GM19397 (cell line): Measurements from ENCODE around the gene HSFX3.
"Not testable (repeated sequence)": the region's sequence is repeated elsewhere in the genome, so short reads cannot be mapped to it uniquely, and the experiment has no call there.

Experiments used
- ATAC-seq: cut with Tn5 transposase; IDR thresholded peaks from one replicate; pipeline ENCODE4 v1.9.1; 2021; ENCODE audit warnings: mild to moderate bottlenecking, moderate library complexity; ENCODE audit not compliant: unreplicated experiment

Gene HSFX3

DNA sequence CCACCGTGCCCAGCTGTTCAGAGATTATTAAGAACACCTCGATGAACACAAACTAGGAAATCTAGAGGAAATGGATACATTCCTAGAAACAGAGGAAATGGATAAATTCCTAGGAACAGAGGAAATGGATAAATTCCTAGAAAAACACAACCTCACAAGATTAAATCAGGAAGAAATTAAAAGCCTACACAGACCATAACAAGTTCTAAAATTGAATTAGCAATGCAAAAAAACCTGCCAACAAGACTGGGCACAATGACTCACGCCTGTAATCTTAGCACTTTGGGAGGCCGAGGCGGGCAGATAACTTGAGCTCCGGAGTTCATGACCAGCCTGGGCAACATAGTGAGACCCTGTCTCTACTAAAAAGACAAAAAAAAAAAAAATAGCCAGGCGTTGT is 31.5 kb downstream of the HSFX3 start:
- no peak for ATAC-seq

DNA sequence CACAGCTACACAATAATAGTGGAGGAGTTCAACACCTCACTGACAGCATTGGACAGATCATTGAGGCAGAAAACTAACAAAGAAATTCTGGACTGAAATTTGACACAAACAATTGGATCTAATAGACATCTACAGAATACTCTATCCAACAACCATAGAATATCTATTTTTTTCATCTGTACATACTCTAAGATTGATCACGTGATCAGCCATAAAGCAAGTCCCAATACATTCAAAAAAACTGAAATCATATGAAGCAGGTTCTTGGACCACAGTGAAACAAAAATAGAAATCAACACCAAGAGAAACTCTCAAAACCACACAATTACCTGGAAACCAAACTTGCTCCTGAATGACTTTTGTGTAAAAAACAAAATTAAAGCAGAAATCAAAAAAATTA is 32.4 kb downstream of the HSFX3 start:
- ATAC-seq: no peak

- ATAC-seq: no peak
Measured at GRCh38 chrX:149516604-149517003, 33.1 kb downstream of the HSFX3 start.

DNA sequence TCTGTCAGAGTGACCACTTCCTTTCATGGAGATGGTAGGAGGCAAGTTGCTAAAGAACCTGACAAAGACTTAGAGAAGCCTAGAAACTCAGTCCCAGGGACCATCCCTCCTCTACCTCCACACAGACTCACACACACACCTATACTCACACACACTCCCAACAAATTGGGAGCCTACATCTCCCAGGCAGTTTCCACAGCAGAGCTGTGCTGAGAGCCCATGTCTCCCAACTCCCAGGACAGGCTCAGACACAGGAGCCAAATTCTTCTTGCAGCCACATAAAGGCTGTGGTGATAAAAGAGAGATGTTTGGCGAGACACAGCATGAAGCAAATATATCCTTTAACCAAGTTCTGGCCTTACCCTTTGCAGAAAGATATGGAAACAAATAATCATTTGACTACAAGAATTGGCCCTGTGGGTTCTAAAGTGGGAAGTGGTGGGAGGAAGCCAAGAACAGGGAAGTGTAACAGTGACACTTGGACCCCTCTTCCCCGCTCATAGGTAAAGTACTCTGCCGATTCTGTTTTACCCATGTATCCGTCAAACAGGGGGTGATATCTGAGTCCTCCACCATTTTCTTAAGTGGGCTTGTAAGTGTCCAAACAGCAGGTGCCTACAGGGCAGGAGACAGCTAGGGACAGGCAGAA is 33.6 kb downstream of the HSFX3 start:
- no peak for ATAC-seq

- no peak for ATAC-seq
Measured at GRCh38 chrX:149513825-149514428, 35.8 kb downstream of the HSFX3 start.

- ATAC-seq: no peak
Measured at GRCh38 chrX:149512225-149512885, 37.4 kb downstream of the HSFX3 start.

- no peak for ATAC-seq
Measured at GRCh38 chrX:149511081-149511480, 38.6 kb downstream of the HSFX3 start.

DNA sequence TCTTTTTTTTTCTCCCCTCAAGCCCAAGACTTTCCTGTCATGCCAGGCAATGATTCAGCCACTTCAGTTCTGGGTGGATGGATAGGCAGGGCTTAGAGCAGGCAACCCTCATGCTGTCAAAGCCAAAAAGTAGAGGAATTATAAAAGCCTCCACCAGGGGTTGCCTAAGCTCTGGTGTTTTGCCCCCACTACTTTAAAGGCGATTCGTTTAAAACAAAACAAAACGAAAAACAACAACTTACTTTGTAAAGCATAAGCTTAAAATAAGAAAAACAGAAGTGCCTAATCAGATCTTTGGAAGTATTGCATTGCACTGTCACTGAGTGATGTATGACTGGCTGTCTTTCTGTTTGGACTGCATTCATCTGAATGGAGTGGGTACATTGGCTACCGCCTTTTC is 39.3 kb downstream of the HSFX3 start:
- ATAC-seq: peak; percentile 57

DNA sequence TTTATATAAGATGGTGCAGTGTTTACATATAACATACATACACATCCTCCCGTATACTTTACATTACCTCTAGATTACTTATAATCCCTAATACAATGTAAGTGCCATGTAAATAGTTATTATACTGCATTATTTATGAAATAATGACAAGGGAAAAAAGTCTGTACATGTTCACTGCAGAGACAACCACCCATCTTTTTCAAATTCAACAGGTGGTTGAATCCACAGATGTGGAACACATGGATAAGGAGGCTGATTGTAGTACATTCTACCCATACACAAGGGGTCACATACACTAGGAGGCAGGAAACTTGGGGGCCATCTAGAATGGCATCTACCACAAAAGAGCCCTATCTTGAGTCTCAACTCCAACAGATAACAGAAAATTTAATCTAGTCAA is 41.3 kb downstream of the HSFX3 start:
- no peak for ATAC-seq

- ATAC-seq: no peak
Measured at GRCh38 chrX:149506349-149506748, 43.4 kb downstream of the HSFX3 start.

- ATAC-seq: no peak
Measured at GRCh38 chrX:149505671-149506070, 44.1 kb downstream of the HSFX3 start.

DNA sequence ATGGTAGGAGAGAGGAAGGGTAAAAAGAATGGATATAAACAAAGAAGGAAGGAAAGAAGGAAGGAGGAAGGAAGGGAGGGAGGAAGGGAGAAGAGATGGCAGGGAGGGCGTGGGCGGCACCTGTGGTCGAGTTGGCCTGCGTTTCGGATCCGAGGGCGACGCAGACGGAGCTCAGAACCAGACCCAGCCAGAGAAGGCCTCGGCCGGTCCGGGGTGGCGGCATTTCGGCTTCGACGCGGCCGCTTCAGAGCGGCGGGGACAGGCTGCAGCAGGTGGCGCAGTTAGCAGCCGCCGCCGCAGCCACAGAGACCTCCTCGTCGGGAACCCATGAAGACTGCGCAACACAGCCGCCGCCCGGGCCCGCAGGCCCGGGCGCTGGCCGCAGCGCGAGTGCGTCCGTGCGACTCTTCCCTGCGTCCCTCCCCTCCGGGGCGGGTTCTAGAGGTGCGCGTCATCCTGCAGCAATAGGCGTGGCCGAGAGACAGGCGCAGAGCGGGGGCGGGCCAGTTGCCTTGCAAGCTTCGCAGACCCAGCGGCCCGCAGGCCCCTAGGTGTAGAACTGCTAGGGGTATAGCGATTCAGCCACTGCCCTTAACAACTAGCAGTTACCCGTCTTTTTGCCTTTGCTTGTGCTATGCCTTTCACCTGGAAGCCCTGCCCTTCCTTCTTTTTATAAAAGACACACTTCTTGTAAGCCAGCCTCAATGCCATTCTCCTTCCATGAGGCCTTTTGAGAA is 44.6 kb downstream of the HSFX3 start, which contains the start of gene IDS:
TSS of gene IDS (minus strand) at position 392 of the 737 bp plus-strand sequence. CDS start at position 223, 169 bp downstream.
- ATAC-seq: peak; percentile 82

GRCh38 chrX:149504226-149504914 is 45.4 kb downstream of the HSFX3 start:
- no peak for ATAC-seq

DNA sequence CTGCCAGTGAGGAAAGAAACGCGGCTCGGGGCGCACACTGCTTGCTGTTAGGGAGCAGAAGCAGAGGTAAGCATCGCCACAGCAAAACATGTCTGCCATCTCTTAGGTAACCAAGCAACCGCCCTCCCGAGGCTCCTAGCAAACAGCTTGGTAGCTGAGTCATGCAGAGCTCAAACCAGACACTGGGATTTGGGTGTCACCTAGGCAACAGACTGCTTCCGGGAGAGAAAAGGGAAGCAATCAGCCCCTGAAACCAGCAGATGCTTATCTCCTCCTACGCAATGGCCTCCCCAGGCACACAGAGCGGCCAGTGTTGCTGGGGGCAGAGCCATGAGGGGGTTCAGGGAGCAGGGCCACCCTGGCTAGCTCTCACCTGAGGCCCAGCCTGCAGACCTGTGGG is 46.3 kb downstream of the HSFX3 start:
- ATAC-seq: peak; percentile 59

- ATAC-seq: not testable (repeated sequence)
Measured at GRCh38 chrX:149502923-149503322, 46.8 kb downstream of the HSFX3 start.

GRCh38 chrX:149499766-149500165 is 50.0 kb downstream of the HSFX3 start:
- no peak for ATAC-seq

GRCh38 chrX:149498767-149499166 is 51.0 kb downstream of the HSFX3 start:
- ATAC-seq: no peak
